ENCODE results near the gene IL10RA. TPM values are rescaled to one million over a fixed set of nuclear protein-coding genes. Genes with fewer than 3 reads are reported as not detected.
A peak's percentile ranks its signal among the peaks of the same experiment; 100 is the strongest.

The IL10RA gene
- total and polyA plus RNA-seq, 9 of the 15 experiments (the other 6 are each of a cell fraction or from before 2014, with no cell fraction given), result 0.17 to 17.3 (median 2.9) TPM

DNA sequence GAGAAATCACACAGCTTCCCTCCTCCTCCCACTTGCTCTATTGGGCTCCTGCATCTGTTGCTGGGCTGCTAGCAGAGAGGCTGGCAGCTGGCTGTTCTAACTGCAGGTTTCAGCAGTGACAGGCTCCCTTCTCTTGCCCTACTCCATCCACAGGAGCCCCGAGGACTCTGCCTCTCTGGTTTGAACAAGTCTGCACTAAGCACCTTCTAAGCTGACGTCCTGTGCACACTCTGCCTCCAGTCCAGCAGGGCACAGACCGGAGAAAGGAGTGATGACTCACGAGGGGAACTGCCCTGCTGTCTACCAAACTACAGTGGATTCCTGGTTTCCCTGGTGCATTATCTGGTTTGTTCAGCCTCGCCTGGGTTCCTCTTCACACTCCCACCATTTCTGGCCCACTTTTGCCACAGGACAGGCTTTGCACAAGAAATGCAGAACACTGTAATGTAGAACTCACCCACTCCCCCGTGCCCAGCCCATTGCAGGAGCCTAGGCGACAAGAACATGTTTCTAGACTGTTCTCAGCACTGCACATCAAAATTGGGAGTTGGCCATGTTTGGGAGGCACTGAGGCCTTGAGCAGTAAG is 26.0 kb downstream of the IL10RA start (continued):
- TF ChIP-seq, protein P1, sequence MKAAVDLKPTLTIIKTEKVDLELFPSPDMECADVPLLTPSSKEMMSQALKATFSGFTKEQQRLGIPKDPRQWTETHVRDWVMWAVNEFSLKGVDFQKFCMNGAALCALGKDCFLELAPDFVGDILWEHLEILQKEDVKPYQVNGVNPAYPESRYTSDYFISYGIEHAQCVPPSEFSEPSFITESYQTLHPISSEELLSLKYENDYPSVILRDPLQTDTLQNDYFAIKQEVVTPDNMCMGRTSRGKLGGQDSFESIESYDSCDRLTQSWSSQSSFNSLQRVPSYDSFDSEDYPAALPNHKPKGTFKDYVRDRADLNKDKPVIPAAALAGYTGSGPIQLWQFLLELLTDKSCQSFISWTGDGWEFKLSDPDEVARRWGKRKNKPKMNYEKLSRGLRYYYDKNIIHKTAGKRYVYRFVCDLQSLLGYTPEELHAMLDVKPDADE (conservative IDR thresholded peaks at IDR 0.05; ENCODE audit: control insufficient read depth, low read depth, low read length), result no peak
- TF ChIP-seq, protein P2, sequence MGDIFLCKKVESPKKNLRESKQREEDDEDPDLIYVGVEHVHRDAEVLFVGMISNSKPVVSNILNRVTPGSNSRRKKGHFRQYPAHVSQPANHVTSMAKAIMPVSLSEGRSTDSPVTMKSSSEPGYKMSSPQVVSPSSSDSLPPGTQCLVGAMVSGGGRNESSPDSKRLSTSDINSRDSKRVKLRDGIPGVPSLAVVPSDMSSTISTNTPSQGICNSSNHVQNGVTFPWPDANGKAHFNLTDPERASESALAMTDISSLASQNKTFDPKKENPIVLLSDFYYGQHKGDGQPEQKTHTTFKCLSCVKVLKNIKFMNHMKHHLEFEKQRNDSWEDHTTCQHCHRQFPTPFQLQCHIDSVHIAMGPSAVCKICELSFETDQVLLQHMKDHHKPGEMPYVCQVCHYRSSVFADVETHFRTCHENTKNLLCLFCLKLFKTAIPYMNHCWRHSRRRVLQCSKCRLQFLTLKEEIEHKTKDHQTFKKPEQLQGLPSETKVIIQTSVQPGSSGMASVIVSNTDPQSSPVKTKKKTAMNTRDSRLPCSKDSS (IDR thresholded peaks at IDR 0.05; ENCODE audit: low read depth, partially characterized antibody), result no peak
- TF ChIP-seq PHF8 (IDR thresholded peaks at IDR 0.05; ENCODE audit: borderline replicate concordance, low read length) (no peak), RBM15 (IDR thresholded peaks at IDR 0.05; ENCODE audit: insufficient read depth, low read length) (no peak), ZNF512 (tag; IDR thresholded peaks at IDR 0.05) (no peak), U2AF2 (optimal IDR thresholded peaks at IDR 0.05; ENCODE audit: low read depth, low read length) (no peak), TBP (optimal IDR thresholded peaks at IDR 0.05; ENCODE audit: low read depth, low read length) (no peak), CREB3L1 (IDR thresholded peaks at IDR 0.05; ENCODE audit: borderline replicate concordance, low read depth) (peak; percentile 20; the same call in 1 of the 2 replicates), PHB2 (IDR thresholded peaks at IDR 0.05; ENCODE audit: low read depth) (no peak), GABPB1 (CRISPR knock-in tag; IDR thresholded peaks at IDR 0.05) (no peak), ZNF146 (CRISPR knock-in tag; IDR thresholded peaks at IDR 0.05; ENCODE audit: unreplicated experiment) (no peak), ELK3 (CRISPR knock-in tag; IDR thresholded peaks at IDR 0.05) (no peak), ZNF639 (CRISPR knock-in tag; conservative IDR thresholded peaks at IDR 0.05 in 1 of 2, IDR thresholded peaks at IDR 0.05 in 1 of 2) (no peak)
- TF ChIP-seq, protein P3, sequence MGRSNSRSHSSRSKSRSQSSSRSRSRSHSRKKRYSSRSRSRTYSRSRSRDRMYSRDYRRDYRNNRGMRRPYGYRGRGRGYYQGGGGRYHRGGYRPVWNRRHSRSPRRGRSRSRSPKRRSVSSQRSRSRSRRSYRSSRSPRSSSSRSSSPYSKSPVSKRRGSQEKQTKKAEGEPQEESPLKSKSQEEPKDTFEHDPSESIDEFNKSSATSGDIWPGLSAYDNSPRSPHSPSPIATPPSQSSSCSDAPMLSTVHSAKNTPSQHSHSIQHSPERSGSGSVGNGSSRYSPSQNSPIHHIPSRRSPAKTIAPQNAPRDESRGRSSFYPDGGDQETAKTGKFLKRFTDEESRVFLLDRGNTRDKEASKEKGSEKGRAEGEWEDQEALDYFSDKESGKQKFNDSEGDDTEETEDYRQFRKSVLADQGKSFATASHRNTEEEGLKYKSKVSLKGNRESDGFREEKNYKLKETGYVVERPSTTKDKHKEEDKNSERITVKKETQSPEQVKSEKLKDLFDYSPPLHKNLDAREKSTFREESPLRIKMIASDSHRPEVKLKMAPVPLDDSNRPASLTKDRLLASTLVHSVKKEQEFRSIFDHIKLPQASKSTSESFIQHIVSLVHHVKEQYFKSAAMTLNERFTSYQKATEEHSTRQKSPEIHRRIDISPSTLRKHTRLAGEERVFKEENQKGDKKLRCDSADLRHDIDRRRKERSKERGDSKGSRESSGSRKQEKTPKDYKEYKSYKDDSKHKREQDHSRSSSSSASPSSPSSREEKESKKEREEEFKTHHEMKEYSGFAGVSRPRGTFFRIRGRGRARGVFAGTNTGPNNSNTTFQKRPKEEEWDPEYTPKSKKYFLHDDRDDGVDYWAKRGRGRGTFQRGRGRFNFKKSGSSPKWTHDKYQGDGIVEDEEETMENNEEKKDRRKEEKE (IDR thresholded peaks at IDR 0.05; ENCODE audit: borderline replicate concordance in 1 of 2, control insufficient read depth in 1 of 2, low read depth in 2 of 2, low read length in 1 of 2), result no peak
